Mucosa of descending colon (tissue), 3 donors: ENCODE data around the gene GANAB. TPM values are rescaled to one million over a fixed set of nuclear protein-coding genes. Genes with fewer than 3 reads are reported as not detected.
A peak's percentile ranks its signal among the peaks of the same experiment; 100 is the strongest.
"Not testable (repeated sequence)": the region's sequence is repeated elsewhere in the genome, so short reads cannot be mapped to it uniquely, and the experiment has no call there.

Source experiments
- ATAC-seq: fragments of 200-7000 bp; cut with Tn5 transposase; one replicate; pipeline ENCODE4 v1.9.1; 2020; ENCODE audit warnings: mild to moderate bottlenecking, moderate library complexity
- DNase-seq, 3 donors: peaks; one replicate each; pipeline ENCODE4 v3.0.0-alpha.2; 2020
- H3K36me3 ChIP-seq: fragments of 200-600 bp; one replicate; pipeline ENCODE4 v1.8.0; 2021; ENCODE audit warnings: low read depth, mild to moderate bottlenecking
- H3K4me1 ChIP-seq: fragments of 200-600 bp; one replicate; pipeline ENCODE4 v1.8.0; 2021; ENCODE audit warnings: low read depth, mild to moderate bottlenecking
- H3K4me3 ChIP-seq: fragments of 200-600 bp; one replicate; pipeline ENCODE4 v1.8.0; 2021; ENCODE audit warnings: mild to moderate bottlenecking
- H3K9me3 ChIP-seq: fragments of 200-600 bp; one replicate; pipeline ENCODE4 v1.8.0; 2021; ENCODE audit warnings: mild to moderate bottlenecking
- intact Hi-C, 2 donors: fragments of 100-400 bp; cut with DNase I in 1 of 2; cut with micrococcal nuclease in 1 of 2; formaldehyde crosslinking; loops; one replicate each; pipeline versions ENCODE4 v1.11.0 to v1.11.1; 2022; cut with DNase I, micrococcal nuclease
- total RNA-seq, 3 donors: library from RNA; stranded (reverse); fragmentation: NEBNext Ultra II Directional in 2 of 3; extraction: Animal tissue kit (Norgen Biotek cat#: 25700) in 2 of 3; gene quantifications; one replicate each; pipeline versions ENCODE4 v1.2.1 to v1.2.4, GENCODE V29; 2021 to 2023
- TF ChIP-seq, protein P1 (sequence below): fragments of 200-600 bp; IDR thresholded peaks from one replicate; pipeline ENCODE4 v1.8.0; 2022; ENCODE audit warnings: antibody characterized with exemption, mild to moderate bottlenecking
- donor health status: DM: no; HTN: no; CAD: no; lungs with moderate emphysema.
- donor health status: DM: no; HTN: no; CAD: no.
- donor health status: DM: no; HTN: yes; CAD: no.

GANAB gene
- total RNA-seq, 3 donors from 2014 or later, result 202 to 232 (median 223) TPM

DNA sequence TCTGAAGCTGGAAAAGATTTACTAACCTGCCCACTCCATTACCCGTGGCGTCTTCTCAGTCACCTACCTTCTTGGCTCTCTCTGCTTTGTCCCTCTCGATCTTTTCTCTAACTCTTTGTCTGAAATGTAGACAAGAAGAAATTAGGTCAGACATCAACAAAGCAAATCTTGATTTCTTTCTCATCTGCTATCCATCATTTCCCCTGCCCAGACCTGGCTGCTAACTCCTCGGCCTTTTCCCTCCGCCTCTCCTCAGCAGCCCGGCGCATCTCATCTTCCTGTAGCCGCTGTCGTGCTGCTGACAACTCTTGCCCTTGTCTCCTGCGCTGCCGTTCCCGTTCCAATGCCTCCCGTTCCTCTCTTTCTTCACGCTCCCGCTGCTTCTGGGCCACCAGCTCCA is 31.3 kb upstream of the GANAB start:
- intact Hi-C loops, result no loop called here
- DNase-seq (peak in 1 of 3 donors; percentile 41), ATAC-seq (no peak)
- H3K9me3 ChIP-seq, result no peaks in the 10 kb centered on the region
- H3K36me3 ChIP-seq, result no peaks in the 10 kb centered on the region
- no peak overlapping the region for H3K4me3 ChIP-seq
- H3K4me1 ChIP-seq, result peaks cover 28% of the 10 kb centered on the region
- TF ChIP-seq, protein P1, sequence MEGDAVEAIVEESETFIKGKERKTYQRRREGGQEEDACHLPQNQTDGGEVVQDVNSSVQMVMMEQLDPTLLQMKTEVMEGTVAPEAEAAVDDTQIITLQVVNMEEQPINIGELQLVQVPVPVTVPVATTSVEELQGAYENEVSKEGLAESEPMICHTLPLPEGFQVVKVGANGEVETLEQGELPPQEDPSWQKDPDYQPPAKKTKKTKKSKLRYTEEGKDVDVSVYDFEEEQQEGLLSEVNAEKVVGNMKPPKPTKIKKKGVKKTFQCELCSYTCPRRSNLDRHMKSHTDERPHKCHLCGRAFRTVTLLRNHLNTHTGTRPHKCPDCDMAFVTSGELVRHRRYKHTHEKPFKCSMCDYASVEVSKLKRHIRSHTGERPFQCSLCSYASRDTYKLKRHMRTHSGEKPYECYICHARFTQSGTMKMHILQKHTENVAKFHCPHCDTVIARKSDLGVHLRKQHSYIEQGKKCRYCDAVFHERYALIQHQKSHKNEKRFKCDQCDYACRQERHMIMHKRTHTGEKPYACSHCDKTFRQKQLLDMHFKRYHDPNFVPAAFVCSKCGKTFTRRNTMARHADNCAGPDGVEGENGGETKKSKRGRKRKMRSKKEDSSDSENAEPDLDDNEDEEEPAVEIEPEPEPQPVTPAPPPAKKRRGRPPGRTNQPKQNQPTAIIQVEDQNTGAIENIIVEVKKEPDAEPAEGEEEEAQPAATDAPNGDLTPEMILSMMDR, result no peak

DNA sequence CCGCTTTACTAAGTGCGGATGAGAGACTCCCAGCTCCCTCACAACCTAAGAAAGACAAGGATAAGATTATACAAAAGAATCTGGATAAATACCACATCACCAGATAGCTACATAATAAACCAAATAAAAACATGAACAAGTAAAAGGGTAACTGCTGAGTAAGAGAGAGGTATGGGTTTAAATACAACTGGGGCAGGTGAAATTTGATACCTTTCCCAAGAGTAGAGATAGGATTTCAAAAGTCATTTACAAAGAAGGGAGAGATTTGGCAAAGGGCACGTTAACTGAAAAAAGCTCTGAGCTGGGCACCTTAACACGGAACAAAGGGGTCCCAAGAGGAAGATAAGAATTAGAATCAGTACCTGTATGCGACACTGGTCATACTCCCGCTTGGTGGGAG is 30.7 kb upstream of the GANAB start:
- intact Hi-C loops, result no loop called here
- TF ChIP-seq, protein P1, result no peak
- no peaks in the 10 kb centered on the region for H3K36me3 ChIP-seq
- ATAC-seq (no peak), DNase-seq (no peak)
- no peaks in the 10 kb centered on the region for H3K9me3 ChIP-seq
- H3K4me1 ChIP-seq, result peaks cover 31% of the 10 kb centered on the region
- no peak overlapping the region for H3K4me3 ChIP-seq

DNA sequence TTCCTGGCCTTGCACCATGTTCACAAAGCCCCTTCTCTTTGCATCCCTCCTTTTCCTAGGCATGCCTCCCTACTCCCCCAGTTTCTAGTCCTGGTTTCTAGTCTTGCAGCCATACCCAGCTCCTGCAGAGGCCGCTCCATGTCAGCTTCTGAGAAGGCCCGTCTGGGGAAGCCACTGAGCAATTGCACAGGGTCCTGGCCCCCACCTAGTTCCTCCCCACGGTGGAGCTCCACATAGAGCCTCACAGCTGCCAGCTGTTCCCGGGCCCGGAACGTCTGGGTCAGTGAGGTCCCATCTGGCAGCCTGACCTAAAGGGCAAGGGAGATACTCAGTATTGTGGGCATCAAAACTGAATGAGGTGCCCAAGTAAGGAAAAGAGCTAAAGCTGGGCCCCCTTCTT is 30.3 kb upstream of the GANAB start:
- H3K4me1 ChIP-seq, result peaks cover 31% of the 10 kb centered on the region
- DNase-seq (peak in 1 of 3 donors; percentile 47), ATAC-seq (no peak)
- intact Hi-C loops, result no loop called here
- no peaks in the 10 kb centered on the region for H3K36me3 ChIP-seq
- no peaks in the 10 kb centered on the region for H3K9me3 ChIP-seq
- TF ChIP-seq, protein P1, result no peak
- H3K4me3 ChIP-seq, result no peak overlapping the region

DNA sequence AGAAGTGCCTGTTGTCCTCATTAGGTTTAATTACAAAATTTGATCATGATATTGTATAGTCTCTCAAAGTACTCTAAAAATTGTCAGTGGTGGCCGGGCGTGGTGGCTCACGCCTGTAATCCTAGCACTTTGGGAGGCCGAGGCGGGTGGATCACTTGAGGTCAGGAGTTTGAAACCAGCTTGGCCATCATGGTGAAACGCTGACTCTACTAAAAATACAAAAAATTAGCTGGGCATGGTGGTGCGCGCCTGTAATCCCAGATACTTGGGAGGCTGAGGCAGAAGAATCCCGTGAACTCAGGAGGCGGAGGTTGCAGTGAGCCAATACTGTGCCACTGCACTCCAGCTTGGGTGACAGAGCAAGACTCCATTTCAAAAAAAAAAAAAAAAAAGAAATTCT is 29.0 kb upstream of the GANAB start:
- H3K9me3 ChIP-seq, ATAC-seq, intact Hi-C loops, H3K4me3 ChIP-seq, H3K36me3 ChIP-seq: not testable (repeated sequence)
- H3K4me1 ChIP-seq, result peaks cover 38% of the 10 kb centered on the region
- DNase-seq, result peak in 1 of 3 donors; percentile 16

DNA sequence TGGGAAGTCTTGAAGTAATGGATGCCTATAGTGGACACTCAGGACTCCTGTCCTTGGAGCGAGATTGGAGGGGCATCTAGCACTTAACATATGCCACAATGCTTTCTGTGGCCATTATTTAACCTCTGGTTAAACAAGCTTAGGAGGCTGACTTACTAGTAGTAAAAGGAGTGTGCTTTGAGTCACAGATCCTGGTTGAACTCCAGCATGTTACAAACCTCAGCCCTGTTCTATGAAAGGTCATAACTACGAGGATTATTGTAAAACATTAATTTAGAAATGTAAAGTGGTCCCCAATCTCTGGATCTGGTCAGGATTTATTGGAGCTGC is 26.7 kb upstream of the GANAB start:
- ATAC-seq (no peak), DNase-seq (no peak)
- H3K4me1 ChIP-seq, result peaks cover 35% of the 10 kb centered on the region
- H3K36me3 ChIP-seq, result no peaks in the 10 kb centered on the region
- H3K4me3 ChIP-seq, result no peak overlapping the region
- H3K9me3 ChIP-seq, result no peaks in the 10 kb centered on the region
- intact Hi-C loops, result loop anchor here in 1 of 2 donors (2.0 kb wide), 1 partner anchor 72 kb away; the partner anchor contains the start of gene MTA2
- TF ChIP-seq, protein P1, result no peak

DNA sequence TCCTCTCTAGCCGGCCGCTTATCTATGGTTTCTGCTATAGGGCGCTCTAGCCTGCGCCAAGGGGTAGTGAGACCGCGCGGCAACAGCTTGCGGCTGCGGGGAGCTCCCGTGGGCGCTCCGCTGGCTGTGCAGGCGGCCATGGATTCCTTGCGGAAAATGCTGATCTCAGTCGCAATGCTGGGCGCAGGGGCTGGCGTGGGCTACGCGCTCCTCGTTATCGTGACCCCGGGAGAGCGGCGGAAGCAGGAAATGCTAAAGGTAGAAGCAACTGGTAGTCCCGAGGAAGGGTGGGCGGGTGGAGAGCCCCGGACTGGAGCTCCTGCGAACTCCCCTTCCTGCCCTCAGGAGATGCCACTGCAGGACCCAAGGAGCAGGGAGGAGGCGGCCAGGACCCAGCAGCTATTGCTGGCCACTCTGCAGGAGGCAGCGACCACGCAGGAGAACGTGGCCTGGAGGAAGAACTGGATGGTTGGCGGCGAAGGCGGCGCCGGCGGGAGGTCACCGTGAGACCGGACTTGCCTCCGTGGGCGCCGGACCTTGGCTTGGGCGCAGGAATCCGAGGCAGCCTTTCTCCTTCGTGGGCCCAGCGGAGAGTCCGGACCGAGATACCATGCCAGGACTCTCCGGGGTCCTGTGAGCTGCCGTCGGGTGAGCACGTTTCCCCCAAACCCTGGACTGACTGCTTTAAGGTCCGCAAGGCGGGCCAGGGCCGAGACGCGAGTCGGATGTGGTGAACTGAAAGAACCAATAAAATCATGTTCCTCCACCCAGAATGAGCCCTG is 25.4 kb upstream of the GANAB start, which contains the start of the genes LBHD1 and UQCC3:
Gene LBHD1 (minus strand): TSS at position 660 of the 782 bp plus-strand sequence. CDS start 2,236 bp downstream, outside the sequence.
Gene UQCC3 (plus strand): TSS at position 66 of the 782 bp plus-strand sequence. CDS start 73 bp downstream, at position 139.
- peak within 1 kb of the TSS; percentile 77 for H3K4me3 ChIP-seq
- TF ChIP-seq, protein P1, result no peak
- ATAC-seq, result peak; percentile 82

More for the DNA sequence above, 25.4 kb upstream of the GANAB start, which contains the start of the genes LBHD1 and UQCC3:
- intact Hi-C loops, result loop anchor here in 1 of 2 donors (2.0 kb wide), 1 partner anchor 71 kb away; the partner anchor contains the start of gene MTA2
- Histone ChIP-seq H3K9me3 (no peaks in the 10 kb centered on the region), H3K4me1 (peaks cover 31% of the 10 kb centered on the region), H3K36me3 (no peaks in the 10 kb centered on the region)
- peak; percentile 85 to 89 (median 85) for DNase-seq
